IPS-NIHi11 (cell line): ENCODE measurements around the gene ENTREP3.
A peak's percentile ranks its signal among the peaks of the same experiment; 100 is the strongest.
"Not testable (repeated sequence)": the region's sequence is repeated elsewhere in the genome, so short reads cannot be mapped to it uniquely, and the experiment has no call there.

Experiments used
- DNase-seq: peaks from one replicate; pipeline ENCODE4 v3.0.0; 2012; ENCODE audit warnings: mixed read lengths, low spot score

The ENTREP3 gene

DNA sequence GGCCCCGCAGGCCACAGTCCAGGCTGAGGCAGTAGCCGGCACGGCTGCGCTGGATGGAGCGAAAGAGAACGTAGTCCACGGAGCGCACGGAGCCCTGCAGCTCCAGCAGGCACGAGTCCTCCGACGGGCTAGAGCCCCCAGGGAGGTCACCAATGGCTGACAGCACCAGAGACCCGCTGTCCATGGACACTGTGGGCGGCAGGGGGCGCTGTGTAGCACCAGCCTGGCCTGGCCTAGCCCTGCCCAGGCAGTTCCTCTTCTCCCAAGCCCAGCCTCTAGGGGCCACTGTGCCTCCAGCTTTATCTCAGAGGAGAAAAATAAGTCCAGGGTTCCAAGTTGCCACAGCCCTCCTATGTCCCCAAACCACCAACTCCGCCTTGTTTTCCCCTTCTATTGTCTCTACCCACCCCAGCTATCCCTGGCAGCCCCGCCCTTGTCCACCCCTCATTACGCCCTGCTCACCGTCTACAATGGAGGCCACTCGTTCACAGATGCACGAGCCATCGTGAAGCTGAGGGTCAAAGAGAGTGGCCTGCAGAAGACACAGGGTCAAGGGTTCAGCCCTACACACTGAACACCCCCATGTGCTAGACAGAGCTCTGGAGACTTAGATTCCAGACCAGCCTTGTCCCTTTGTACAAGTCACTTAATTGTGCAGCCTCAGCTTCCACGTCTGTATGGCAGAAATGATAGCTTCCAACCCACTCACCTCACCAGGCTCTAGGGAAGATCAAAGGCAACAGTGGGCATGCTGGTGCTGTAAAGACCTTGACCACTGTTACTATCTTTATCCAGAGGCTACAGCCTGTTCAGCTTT lies 4.4 kb downstream of the ENTREP3 start:
- peak; percentile 97 for DNase-seq

DNA sequence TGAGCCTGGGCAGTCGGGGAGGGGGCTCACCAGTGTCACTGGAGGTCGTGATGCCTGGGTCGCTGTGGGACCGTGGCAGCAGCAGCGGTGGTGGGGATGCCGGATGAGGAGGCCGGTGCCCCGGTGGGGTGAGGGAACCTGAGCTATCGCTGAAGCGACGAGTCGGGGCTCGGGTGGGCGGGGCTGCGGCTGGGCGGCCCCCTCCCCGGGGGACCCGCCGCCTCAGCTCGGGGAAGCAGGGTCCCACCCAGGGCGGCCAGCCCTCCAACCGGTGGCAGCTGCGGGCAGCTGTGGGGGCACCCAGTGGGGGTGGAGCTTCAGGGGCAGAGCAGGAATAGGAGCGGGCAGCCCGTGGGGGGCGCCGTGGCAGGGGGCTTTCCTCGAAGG lies 5.0 kb downstream of the ENTREP3 start:
- no peak for DNase-seq

DNA sequence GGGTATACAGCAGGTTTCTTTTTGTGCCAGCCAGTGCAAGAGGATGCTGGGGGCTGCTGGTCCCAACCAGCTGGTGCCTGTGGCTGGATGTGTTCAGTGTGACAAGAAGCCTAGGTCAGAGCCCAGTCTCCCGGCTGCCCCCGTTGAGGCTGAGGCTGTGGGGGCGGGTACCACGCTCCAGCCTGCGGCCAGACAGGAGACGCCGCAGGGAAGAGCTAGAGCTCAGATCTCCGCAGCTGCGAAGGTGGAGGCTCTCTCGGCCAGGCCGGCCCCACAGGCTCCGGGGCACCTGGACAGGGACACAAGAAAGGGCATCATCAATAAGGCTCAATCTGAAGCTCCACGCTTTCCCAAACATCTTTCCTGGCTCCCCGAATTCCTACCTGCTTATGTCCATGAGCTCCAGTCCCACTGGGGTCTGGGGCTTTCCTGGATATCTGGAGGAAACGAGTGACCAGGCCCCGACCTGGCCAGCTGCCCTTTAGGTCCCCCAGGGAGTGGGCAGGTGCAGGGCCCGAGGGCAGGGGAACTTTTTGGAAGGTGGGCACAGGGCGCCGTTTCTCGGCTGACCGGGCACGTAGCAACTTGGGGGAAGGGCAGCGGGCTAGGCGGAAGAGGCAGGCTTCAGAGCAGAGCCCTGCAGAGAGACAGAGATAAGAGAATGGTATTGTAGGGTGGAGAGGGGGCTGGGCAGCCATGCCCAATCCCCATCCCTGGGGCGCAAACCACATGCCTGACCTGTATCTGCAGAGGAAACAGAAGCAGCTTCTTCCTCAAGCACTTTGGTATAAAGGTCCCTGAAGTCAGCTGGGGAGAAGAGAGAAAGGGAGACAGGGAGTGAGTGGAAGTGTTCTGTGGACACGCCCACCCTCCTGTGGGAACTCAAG lies 7.4 kb downstream of the ENTREP3 start:
- DNase-seq = no peak

DNA sequence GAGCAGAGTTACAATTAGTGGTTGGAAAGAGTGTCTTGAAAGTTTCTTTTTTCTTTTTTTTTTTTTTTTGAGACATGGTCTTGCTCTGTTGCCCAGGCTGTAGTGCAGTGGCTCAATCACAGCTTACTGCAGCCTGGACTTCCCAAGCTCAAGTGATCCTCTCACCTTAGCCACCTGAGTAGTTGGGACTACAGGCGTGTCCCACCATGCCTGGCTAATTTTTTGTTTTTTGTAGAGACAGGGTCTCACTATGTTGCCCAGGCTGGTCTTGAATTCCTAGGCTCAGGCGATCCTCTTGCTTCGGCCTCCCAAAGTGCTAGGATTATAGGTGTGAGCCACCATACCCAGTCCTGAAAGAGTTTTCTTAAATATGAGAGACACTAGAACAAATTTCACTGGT lies 8.5 kb downstream of the ENTREP3 start:
- DNase-seq = not testable (repeated sequence)

DNA sequence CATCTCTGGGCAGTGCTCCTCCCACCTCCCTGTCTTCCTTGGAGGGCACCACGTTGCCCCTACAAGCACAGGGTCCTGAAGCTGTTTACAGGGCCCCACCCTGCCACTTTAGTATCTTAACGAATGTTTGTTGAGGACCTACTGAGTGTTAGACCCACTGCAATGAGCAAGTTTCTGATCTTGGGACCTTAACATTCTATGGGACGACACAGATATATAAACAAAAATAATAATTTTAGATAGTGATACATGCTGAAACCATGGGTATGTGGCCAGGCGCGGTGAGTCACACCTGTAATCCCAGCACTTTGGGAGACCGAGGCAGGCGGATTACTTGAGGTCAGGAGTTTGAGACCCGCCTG lies 10.1 kb downstream of the ENTREP3 start:
- no peak for DNase-seq

DNA sequence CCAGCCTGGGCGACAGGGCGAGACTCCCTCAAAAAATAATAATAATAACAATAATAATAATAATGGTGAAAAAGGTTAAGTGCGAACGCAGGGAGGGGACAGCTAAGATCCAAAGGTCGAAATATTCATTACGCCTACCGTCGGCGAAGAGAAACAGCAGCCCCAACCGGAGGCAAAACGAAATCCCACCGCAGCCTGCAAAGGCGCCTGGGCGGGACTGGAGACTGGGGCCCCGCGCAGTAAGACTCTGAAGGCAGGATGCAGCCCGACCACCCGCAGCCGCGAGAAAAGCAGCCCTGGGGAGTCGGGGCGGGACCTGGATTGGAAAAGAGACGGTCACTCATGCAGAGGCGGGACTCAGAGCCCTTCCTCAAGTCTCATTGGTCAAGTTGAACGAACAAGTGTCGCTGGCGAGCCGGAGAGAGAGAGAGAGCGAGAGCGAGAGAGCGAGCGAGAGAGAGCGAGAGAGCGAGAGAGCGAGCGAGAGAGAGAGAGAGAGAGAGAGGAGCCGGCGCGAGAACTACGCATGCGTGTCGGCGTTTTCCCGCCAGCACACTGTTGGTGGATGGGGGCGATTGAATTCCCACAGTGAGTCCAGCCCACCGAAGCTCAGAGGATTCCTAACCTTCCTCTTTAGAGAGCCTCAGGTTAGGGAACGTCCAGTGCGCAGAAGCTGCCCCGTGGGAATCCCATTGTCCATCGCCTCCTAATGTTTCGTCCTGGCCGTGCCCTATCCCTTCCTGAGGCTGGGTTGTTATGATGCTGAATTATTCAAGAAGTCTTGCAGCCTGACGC lies 10.7 kb downstream of the ENTREP3 start:
- peak; percentile 93 for DNase-seq

DNA sequence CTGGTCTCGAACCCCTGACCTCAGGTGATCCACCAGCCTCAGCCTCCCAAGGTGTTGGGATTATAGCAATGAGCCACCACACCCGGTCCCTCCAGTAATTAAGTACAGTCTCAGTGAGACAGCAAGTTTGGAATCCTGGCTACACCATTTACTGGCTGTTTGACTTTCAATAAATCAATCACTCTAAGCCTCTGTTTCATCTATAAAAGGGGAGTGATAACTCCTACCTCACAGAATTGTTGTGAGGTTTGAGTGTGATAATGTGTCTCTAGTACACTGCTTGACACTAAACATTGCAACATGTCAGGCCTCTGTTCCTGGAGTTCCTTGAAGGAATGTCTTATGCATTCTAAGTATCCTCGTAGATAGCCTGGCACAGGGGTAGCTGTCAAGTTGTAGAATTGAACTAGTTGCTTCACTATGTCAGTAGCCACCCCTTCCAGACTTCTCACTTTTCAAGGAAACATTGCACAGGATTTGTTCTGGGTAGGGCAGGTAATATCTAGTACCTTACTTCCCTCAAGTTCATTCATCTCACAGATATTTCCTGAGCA lies 12.4 kb downstream of the ENTREP3 start:
- no peak for DNase-seq

DNA sequence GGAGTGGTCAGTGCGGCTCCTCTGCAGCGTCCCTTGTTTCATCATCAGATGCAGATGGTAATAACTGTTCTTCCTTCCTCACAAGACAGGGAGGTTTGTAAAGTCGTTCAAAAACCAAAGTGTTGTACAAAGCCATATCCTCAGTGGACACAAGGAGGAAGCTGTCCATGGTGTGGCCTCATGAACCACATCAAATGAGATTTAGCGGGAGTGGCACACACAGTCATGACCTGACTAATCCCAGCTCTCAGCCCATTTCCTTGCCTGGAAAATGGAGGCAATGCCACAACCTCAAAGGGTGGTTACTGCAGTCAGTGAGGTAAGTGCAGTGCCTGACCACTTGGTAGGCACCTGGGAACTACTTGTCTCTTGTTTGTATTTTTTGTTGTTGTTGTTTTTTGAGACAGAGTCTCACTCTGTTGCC lies 13.4 kb downstream of the ENTREP3 start:
- DNase-seq = no peak

DNA sequence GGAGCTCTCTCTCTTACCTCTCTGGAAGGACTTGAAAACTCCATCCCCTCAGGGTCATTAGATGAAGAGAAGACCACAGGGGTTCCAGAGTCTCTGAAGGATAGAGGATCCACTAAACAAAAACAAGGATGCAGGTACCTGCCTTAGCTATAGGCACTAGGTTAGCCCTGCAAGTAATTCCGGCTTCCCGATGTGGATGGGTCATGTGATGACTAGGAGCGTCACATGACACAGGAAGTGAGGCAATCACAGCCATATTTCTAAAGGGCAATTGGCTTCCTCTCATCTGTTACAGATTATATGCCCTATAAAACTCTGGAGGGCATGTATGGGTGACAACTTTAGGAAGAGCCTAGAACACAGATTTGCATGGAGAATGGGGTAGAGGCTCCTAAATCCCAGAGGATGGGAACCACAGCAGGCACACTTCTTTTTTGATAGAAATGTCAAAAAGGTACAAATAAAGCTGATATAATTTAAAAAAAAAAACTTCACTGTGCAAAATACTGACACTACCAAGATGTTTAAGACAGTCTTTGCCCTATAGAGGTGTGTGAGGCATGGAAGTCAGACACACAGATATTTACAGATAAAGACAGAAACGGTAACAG lies 14.1 kb downstream of the ENTREP3 start:
- DNase-seq = peak; percentile 83

DNA sequence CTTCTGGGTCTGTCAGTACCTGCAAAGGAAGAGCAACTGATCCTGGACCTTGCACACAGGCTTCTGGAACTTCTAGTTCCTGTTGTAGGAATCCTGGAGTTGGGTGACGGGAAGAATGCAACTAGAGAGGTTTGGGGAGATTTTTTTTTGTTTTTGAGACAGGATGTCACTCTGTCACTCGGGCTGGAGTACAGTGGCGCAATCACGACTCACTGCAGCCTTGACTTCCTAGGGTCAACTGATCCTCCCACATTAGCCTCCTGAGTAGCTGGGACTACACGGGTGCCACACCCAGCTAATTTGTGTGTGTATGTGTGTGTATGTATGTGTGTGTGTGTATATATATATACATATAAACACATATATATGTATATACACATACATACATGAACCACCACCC lies 18.8 kb downstream of the ENTREP3 start:
- DNase-seq = no peak

DNA sequence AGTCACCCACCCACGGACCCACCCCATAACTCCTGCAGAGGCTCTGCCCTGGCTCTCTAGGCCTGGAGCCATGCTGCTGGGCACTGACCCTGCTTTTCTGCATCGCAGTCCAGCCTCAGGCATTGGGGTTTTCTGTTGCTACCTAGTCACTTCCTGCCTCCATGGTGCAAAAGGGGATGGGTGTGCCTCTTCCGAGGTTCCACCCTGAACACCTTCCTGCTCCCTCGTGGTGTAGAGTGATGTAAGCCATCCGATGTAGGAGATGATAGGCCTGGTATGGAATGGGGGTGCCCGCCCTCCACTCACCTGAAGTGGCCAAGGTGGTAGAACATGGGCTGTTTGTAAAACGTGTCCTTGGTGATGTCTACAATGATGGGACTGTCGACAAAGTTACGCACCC lies 19.9 kb downstream of the ENTREP3 start:
- DNase-seq = not testable (repeated sequence)

DNA sequence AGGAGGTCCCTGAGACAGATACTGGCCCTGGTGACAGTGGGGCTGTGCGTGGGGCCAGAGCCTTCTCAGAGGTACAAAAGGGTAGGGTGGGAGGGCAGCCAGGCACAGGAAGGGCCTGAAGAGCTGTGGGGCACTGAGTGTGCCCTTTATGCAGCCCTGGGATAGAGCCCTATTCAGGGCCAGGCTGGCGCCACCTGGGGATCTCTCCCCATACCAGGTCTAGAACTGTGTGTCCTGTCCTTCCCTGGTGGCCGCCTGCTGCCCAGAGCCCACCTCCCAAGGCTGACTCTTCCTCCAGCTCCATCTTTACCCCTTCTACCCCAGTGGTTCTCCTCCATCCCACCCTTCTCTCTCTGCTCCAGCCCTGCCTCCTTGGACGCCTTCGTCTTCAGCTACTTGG lies 21.8 kb downstream of the ENTREP3 start:
- not testable (repeated sequence) for DNase-seq

DNA sequence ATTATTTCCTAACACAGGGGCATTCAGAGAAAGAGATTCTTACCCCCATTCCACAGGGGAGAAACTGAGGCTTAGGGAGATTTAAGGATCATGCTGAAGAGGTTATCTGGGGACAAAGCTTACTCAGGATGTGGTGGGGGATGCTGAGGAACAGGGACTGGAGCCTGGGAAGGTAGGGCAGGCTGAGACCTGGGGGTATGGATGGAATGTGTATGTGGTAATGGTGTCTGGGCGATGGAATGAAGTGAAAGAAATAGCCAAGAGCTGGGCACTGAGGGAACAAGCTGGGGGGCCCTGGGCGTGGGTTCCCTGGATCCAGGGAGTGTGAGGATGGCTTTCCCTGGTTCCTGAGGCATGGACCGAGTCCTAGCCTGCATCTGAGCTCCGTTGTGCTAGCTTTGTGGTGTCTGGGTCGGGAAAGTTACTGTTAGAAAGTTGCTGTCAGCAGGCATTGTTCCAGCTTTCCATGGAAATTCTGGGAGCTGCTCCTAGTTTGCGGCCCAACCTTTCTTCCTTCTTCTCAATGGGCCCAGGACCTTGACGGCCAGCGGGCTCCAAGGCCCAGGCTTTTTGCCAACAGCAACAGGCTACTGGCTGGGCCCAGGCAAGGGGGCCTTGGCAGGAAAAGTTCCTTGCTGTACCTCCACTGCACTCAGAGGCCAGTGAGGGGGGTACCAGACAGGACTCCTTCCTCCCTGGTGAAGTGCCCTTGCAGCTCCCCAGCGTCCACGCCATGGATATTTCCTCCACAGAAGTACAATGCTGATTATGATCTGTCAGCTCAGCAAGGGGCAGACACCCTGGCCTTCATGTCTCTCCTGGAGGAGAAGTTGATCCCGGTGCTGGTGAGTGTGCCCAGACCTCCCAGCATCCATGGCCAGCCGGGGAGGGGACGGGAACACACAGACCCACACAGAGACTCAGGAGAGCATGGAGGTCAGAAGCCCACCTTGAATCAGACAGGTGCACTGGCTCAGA lies 23.0 kb downstream of the ENTREP3 start:
- not testable (repeated sequence) for DNase-seq

DNA sequence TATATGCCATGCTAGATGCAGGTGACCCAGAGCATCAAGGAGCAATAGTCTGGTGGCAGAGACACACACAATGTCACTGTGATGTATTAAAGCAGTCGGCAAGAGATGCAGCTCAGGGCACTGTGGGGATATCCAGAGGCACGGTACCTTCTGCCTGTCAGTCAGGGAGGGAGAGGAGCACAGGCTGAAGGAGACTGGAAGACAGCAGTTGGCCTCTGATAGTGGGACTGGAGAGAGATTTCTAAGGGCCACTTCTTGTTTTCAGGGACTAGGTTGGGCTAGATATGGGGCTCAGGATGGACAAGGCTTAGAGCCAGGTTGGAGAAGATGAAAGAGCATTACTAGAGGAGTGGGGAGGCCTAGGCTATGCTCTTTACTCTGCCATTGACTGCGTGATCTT lies 24.0 kb downstream of the ENTREP3 start:
- not testable (repeated sequence) for DNase-seq

DNA sequence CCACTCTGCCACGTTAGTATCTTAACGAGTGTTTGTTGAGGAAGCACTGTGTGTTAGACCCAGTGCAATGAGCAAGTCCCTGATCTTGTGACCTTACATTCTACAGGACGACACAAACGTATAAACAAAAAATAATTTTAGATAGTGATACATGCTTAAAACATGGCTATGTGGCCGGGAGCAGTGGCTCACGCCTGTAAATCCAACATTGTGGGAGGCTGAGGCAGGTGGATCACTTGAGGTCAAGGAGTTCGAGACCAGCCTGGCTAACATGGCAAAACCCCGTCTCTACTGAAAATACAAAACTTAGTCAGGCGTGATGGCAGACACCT lies 27.2 kb downstream of the ENTREP3 start:
- no peak for DNase-seq

DNA sequence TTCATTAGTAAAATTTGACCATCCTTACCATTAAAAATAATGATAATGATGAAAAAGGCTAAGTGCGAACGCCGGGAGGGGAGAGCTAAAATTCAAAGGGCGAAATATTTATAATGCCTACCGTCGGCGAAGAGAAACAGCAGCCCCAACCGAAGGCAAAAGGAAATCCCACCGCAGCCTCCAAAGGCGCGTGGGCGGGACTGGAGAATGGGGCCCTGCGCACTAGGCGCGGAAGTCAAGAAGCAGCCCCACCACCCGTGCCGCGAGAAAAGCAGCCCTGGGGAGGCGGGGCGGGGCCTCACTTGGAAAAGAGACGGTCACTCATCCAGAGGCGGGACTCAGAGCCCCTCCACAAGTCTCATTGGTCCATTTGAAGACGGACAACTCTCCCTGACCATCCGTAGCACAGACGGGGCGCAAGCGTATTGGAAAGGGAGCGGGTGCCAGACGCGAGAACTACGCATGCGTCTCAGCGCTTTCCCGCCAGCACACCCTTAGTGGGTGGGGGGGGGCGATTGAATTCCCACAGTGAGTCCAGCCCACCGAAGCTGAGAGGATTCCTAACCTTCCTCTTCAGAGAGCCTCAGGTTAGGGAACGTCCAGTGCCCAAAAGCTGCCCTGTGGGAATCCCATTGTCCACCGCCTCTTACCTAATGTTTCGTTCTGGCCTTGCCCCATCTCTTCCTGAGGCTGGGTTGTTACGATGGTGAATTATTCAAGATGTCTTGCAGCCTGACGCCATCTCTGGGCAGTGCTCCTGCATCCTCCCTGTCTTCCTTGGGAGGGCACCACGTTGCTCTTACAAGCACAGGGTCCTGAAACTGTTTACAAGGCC lies 27.8 kb downstream of the ENTREP3 start:
- peak; percentile 100 for DNase-seq

DNA sequence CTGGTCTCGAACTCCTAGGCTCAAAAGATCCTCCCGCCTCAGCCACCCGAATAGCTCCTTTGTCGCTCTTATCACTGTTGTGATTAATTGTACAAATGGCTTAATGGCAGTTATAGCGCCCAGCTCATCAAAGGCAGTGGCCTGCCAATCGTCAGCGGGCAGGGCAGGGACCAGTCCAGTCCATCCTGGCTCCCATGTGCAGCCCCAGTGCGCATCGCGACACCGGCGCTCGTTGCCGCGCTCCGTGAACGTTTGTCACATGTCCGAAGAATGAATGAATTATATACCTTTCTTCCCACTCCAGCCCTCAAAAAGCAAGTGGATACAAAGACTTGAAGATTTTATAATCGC lies 28.4 kb downstream of the ENTREP3 start:
- peak; percentile 62 for DNase-seq

DNA sequence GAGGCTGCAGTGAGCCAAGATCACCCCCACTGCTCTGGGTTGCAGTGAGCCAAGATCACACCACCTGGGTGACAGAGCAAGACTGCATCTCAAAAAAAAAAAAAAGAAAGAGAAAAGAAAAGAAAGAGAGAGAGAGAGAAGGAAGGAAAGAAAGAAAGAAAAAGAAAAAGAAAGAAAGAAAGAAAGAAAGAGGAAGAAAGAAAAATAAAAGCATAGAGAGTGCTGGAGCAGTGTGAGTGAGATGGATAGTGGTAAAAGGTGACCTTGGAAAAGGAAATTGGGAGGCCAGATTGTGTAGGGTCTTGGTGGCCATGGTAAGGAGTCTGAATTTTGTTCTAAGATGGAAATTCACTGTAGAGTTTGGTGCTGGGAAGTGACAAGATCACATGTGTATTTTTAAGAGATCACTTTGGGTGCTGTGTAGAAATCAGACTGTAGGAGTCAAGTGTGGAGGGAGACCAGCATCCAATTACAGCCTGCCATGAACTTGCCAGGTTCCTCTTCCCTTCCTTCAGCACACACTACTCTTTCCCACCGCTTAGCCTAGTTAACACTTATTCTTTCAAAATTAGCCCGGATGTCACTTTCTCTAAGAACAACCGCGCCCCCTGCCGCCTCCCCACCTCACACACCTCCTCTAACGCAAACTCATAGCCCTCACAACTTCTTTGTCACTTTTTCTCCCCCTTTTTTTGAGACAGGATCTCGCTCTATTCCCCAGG lies 28.9 kb downstream of the ENTREP3 start:
- DNase-seq = peak; percentile 68

DNA sequence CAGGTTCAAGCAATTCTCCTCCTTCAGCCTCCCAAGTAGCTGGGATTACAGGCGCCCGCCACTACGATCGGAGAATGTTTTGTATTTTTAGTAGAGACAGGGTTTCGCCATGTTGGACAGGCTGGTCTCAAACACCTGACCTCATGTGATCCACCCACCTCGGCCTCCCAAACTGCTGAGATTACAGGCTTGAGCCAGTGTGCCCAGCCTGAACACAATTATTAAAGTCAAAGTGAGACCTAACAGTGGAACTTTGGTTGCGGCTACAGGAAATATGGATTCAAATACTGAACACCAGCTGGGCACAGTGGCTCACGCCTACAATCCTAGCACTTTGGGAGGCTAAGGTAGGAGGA lies 29.9 kb downstream of the ENTREP3 start:
- DNase-seq = not testable (repeated sequence)
